GM12872 (cell line): ENCODE data around the gene FAXDC2.
A peak's percentile ranks its signal among the peaks of the same experiment; 100 is the strongest.

Source experiments
- CTCF ChIP-seq: IDR thresholded peaks from 3 replicates; pipeline ENCODE4 v1.5.1; 2011; ENCODE audit warnings: low read depth, mild to moderate bottlenecking, low read length, moderate library complexity; ENCODE audit not compliant: insufficient read depth

The FAXDC2 gene

GRCh38 chr5:154860765-154861164 lies 10.4 kb upstream of the FAXDC2 start:
- TF ChIP-seq CTCF = no peak

- TF ChIP-seq CTCF = no peak
Observed at GRCh38 chr5:154860123-154860522, 9.7 kb upstream of the FAXDC2 start.

- TF ChIP-seq CTCF = no peak
Observed at GRCh38 chr5:154858972-154859871, 8.8 kb upstream of the FAXDC2 start.

GRCh38 chr5:154858297-154858971 lies 8.0 kb upstream of the FAXDC2 start, which contains the start of gene CNOT8:
CNOT8 (plus strand) TSS chr5:154858627; CDS start chr5:154863279, 4,652 bp downstream.
- TF ChIP-seq CTCF = no peak

- 0 out of 3 replicates have a peak, but pooled peaks have one; percentile 12 for TF ChIP-seq CTCF
Observed at GRCh38 chr5:154857530-154858296, 7.3 kb upstream of the FAXDC2 start.

- no peak for TF ChIP-seq CTCF
Observed at GRCh38 chr5:154851351-154851750, 948 bp upstream of the FAXDC2 start.

- TF ChIP-seq CTCF = no peak
Observed at GRCh38 chr5:154849791-154850201, 607 bp downstream of the FAXDC2 start.
